Keratinocyte (primary cell): ENCODE measurements around the gene SLK. TPM values are rescaled to one million over a fixed set of nuclear protein-coding genes. Genes with fewer than 3 reads are reported as not detected.

Experiments
- DNase-seq: peaks from one replicate; pipeline ENCODE4 v3.0.0-alpha.2; 2011; ENCODE audit warnings: low read depth, missing footprints, low spot score
- FAIRE-seq: peaks from 2 replicates; lab custom pipeline; 2011; peaks lifted over from hg19 to GRCh38; lab: Jason Lieb, UNC
- H2AFZ ChIP-seq: 2 replicates; pipeline ENCODE4 v1.6.0; 2012; ENCODE audit warnings: low read length, control low read depth, inconsistent platforms; ENCODE audit not compliant: control insufficient read depth
- H3K27ac ChIP-seq: 2 replicates; pipeline ENCODE4 v1.5.1; 2011; ENCODE audit warnings: low read length; ENCODE audit not compliant: control insufficient read depth, insufficient read depth
- H3K27me3 ChIP-seq: 3 replicates; pipeline ENCODE4 v1.6.0; 2011; ENCODE audit warnings: low read length; ENCODE audit not compliant: control insufficient read depth, insufficient read depth; ENCODE audit errors: extremely low read depth
- H3K36me3 ChIP-seq, 2 experiments: 2 replicates in 1 of 2; 3 replicates in 1 of 2; pipeline ENCODE4 v1.5.1; 2011; ENCODE audit warnings: low read length in 2 of 2, mild to moderate bottlenecking in 1 of 2; ENCODE audit not compliant: control insufficient read depth in 2 of 2, insufficient read depth in 2 of 2; ENCODE audit errors: extremely low read depth in 1 of 2
- H3K4me1 ChIP-seq: 3 replicates; pipeline ENCODE4 v1.5.1; 2011; ENCODE audit warnings: low read length; ENCODE audit not compliant: control insufficient read depth, insufficient read depth; ENCODE audit errors: extremely low read depth
- H3K4me2 ChIP-seq: 3 replicates; pipeline ENCODE4 v1.6.0; 2011; ENCODE audit warnings: low read depth, low read length; ENCODE audit not compliant: control insufficient read depth, insufficient read depth; ENCODE audit errors: extremely low read depth
- H3K4me3 ChIP-seq, 3 experiments: fragments of 200-600 bp in 1 of 3; sonication (generic) in 1 of 3; 2 replicates in 2 of 3; 3 replicates in 1 of 3; pipeline ENCODE4 v1.5.1; 2011 to 2016; ENCODE audit warnings: low read length in 3 of 3, mild to moderate bottlenecking in 3 of 3, control low read depth in 2 of 3, inconsistent platforms in 1 of 3, low read depth in 1 of 3, mixed read lengths in 1 of 3, mixed run types in 1 of 3, moderate library complexity in 1 of 3; ENCODE audit not compliant: control insufficient read depth in 2 of 3, insufficient read depth in 2 of 3; ENCODE audit errors: extremely low read depth in 1 of 3
- H3K79me2 ChIP-seq: 2 replicates; pipeline ENCODE4 v1.6.0; 2012; ENCODE audit warnings: low read length; ENCODE audit not compliant: control insufficient read depth, insufficient read depth
- H3K9ac ChIP-seq: 3 replicates; pipeline ENCODE4 v1.6.0; 2011; ENCODE audit warnings: low read length; ENCODE audit not compliant: control insufficient read depth, insufficient read depth; ENCODE audit errors: extremely low read depth
- H3K9me1 ChIP-seq: 3 replicates; pipeline ENCODE4 v1.6.0; 2011; ENCODE audit warnings: low read length; ENCODE audit not compliant: control insufficient read depth, insufficient read depth; ENCODE audit errors: extremely low read depth
- H3K9me3 ChIP-seq: 2 replicates; pipeline ENCODE4 v1.5.1; 2012; ENCODE audit warnings: low read depth, low read length; ENCODE audit not compliant: control insufficient read depth
- H4K20me1 ChIP-seq: 3 replicates; pipeline ENCODE4 v1.6.0; 2011; ENCODE audit warnings: low read length; ENCODE audit not compliant: control insufficient read depth, insufficient read depth; ENCODE audit errors: extremely low read depth
- EZH2 ChIP-seq: IDR thresholded peaks from one replicate; pipeline ENCODE4 v1.6.1; 2012; ENCODE audit warnings: inconsistent platforms, mild to moderate bottlenecking, low read length, moderate library complexity
- dilution Hi-C: fragments of 300-500 bp; cut with MboI; formaldehyde crosslinking; loops from one replicate; pipeline ENCODE4 v1.7.0; 2020; ENCODE audit warnings: low sequenced_read_pairs; ENCODE audit not compliant: extremely low pct_ligation_motif_present
- polyA minus RNA-seq, 3 experiments: library from RNA; depleted of rRNA, polyadenylated mRNA; stranded (reverse); fragments of >200 nt; gene quantifications; 1 replicate in 1 of 3; 2 replicates in 1 of 3; 3 replicates in 1 of 3; pipeline ENCODE4 v1.2.3, GENCODE V29; 2011
- polyA plus RNA-seq, 5 experiments: library from polyadenylated mRNA; depleted of rRNA in 3 of 5; stranded (reverse) in 3 of 5; stranded (forward) in 1 of 5; unstranded in 1 of 5; fragments of >200 nt; gene quantifications; 1 replicate in 1 of 5; 2 replicates in 3 of 5; 3 replicates in 1 of 5; pipeline versions ENCODE4 v1.2.1 to v1.2.3, GENCODE V29; 2011 to 2012; ENCODE audit warnings: missing spikeins in 2 of 5, low read depth in 1 of 5, low replicate concordance in 1 of 5
- TF ChIP-seq, protein P1 (sequence below), 3 experiments: IDR thresholded peaks in 1 of 3; conservative IDR thresholded peaks in 1 of 3; optimal IDR thresholded peaks in 1 of 3; 2 replicates in 2 of 3; 3 replicates in 1 of 3; pipeline versions ENCODE3 to v1.5.1; 2011; ENCODE audit warnings: low read length in 3 of 3, mild to moderate bottlenecking in 3 of 3, moderate library complexity in 2 of 3, control low read depth in 1 of 3, inconsistent platforms in 1 of 3; ENCODE audit not compliant: insufficient read depth in 2 of 3; ENCODE audit errors: extremely low read depth in 1 of 3

SLK gene
- polyA plus RNA-seq (21.3 to 36.7 TPM (median 21.7 TPM) in 3 replicates), polyA minus RNA-seq (7.7 to 42.1 TPM (median 14.2 TPM) in 3 replicates)
- polyA plus RNA-seq (2011; ENCODE audit: low read depth) = 178 TPM
- polyA plus RNA-seq (2011; cell fraction: cytosol; rRNA removed) = 15.1 and 26.3 TPM in 2 replicates
- polyA plus RNA-seq (2011; cell fraction: nucleus; rRNA removed) = 30.1 and 47.4 TPM in 2 replicates
- polyA plus RNA-seq (2012; ENCODE audit: low replicate concordance) = 43.0 and 47.2 TPM in 2 replicates
- 23.4 TPM for polyA minus RNA-seq (2011; cell fraction: cytosol; rRNA and poly(A)+ RNA removed)
- 27.4 and 57.8 TPM in 2 replicates for polyA minus RNA-seq (2011; cell fraction: nucleus; rRNA and poly(A)+ RNA removed)

DNA sequence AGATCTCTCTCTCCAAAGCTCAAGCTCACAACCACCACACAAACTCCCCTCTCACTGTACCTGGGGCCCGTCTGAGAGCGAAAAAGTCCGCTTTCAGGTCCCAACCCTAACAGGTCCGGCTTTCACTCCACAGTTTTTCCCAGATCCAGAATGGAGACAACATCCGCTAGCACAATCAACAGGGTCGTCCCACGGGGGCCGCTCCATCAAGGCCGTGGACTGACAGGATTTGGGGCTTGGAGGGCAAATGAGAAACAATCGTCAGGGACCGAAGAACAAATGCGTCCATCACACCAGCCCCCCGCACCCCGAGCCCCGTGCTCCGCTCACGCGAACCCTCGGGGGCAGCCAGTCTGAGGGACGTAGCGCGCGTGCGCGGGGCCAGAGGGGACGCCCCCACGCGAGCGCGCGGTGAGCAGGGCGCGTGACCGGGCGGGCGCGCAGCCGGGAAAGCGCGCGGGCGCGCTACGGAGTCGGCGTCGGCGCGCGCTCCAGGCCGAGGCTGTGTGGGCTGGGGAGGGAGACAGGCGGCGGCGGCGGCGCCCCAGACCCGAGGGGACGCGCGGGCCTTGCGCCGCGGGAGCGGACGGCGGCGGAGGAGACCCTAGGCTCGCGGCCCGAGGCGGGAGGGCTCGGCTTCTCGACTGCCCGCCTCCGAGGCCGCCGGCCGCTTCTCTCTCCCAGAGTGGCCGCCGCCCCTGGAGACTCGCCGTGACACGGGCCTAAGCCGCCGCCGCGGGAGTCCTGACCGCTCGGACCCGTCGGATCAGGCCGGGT lies at the start of gene SLK:
SLK (plus strand) TSS at position 470 of the 777 bp plus-strand sequence. CDS start 606 bp downstream, outside the sequence.
- H4K20me1 ChIP-seq = peaks cover 5% of the 10 kb centered on the region
- H3K4me1 ChIP-seq = peaks cover 7% of the 10 kb centered on the region
- H2AFZ ChIP-seq = peak within 1 kb of the TSS; percentile 98
- FAIRE-seq (no peak), DNase-seq (no peak)
- peak within 1 kb of the TSS; percentile 85 to 97 (median 92) for H3K4me3 ChIP-seq
- H3K36me3 ChIP-seq = no peaks in the 10 kb centered on the region
- H3K27ac ChIP-seq = peak within 1 kb of the TSS; percentile 94
- H3K27me3 ChIP-seq = no peaks in the 10 kb centered on the region
- H3K4me2 ChIP-seq = peak within 1 kb of the TSS; percentile 91
- H3K9ac ChIP-seq = peak within 1 kb of the TSS; percentile 87
- no peaks in the 10 kb centered on the region for H3K9me3 ChIP-seq
- no peak for TF ChIP-seq EZH2
- TF ChIP-seq, protein P1, sequence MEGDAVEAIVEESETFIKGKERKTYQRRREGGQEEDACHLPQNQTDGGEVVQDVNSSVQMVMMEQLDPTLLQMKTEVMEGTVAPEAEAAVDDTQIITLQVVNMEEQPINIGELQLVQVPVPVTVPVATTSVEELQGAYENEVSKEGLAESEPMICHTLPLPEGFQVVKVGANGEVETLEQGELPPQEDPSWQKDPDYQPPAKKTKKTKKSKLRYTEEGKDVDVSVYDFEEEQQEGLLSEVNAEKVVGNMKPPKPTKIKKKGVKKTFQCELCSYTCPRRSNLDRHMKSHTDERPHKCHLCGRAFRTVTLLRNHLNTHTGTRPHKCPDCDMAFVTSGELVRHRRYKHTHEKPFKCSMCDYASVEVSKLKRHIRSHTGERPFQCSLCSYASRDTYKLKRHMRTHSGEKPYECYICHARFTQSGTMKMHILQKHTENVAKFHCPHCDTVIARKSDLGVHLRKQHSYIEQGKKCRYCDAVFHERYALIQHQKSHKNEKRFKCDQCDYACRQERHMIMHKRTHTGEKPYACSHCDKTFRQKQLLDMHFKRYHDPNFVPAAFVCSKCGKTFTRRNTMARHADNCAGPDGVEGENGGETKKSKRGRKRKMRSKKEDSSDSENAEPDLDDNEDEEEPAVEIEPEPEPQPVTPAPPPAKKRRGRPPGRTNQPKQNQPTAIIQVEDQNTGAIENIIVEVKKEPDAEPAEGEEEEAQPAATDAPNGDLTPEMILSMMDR (optimal IDR thresholded peaks at IDR 0.05 in 1 of 3, IDR thresholded peaks at IDR 0.05 in 1 of 3, conservative IDR thresholded peaks at IDR 0.05 in 1 of 3; ENCODE audit: extremely low read depth in 1 of 3, insufficient read depth in 2 of 3, low read length in 3 of 3) = no peak
- dilution Hi-C loops = no loop called here
- H3K79me2 ChIP-seq = peaks cover 54% of the 10 kb centered on the region
- peaks cover 2% of the 10 kb centered on the region for H3K9me1 ChIP-seq

GRCh38 chr10:103917302-103918052 lies 49.5 kb upstream of the SLK start:
- no peak for DNase-seq
- no peak for FAIRE-seq
- Histone ChIP-seq H2AFZ (peak overlapping the region; percentile 32), H3K9me1 (no peaks in the 10 kb centered on the region), H3K27me3 (no peaks in the 10 kb centered on the region), H3K36me3 (peaks cover 0 to 5% of the 10 kb centered on the region in 2 experiments), H3K9me3 (peaks cover 6% of the 10 kb centered on the region), H4K20me1 (no peaks in the 10 kb centered on the region), H3K27ac (peak overlapping the region; percentile 69), H3K79me2 (peaks cover 28% of the 10 kb centered on the region), H3K4me2 (peak overlapping the region; percentile 96), H3K4me1 (peaks cover 29% of the 10 kb centered on the region), H3K4me3 (peak overlapping the region; percentile 63 to 74 (median 71)), H3K9ac (peak overlapping the region; percentile 72)
- dilution Hi-C loops = no loop called here
- TF ChIP-seq, protein P1 (optimal IDR thresholded peaks at IDR 0.05 in 1 of 3, IDR thresholded peaks at IDR 0.05 in 1 of 3, conservative IDR thresholded peaks at IDR 0.05 in 1 of 3; ENCODE audit: extremely low read depth in 1 of 3, insufficient read depth in 2 of 3, low read length in 3 of 3) = no peak
- TF ChIP-seq EZH2 = no peak
